HG02840 (cell line): ENCODE results near the gene CD151.

Experiments
- ATAC-seq: cut with Tn5 transposase; IDR thresholded peaks from one replicate; pipeline ENCODE4 v1.9.1; 2021; ENCODE audit warnings: mild to moderate bottlenecking, moderate library complexity, moderate number of reproducible peaks; ENCODE audit not compliant: unreplicated experiment, low FRiP score

The CD151 gene

GRCh38 chr11:841981-842369, 9.2 kb downstream of the CD151 start:
- peak; percentile 26 for ATAC-seq

DNA sequence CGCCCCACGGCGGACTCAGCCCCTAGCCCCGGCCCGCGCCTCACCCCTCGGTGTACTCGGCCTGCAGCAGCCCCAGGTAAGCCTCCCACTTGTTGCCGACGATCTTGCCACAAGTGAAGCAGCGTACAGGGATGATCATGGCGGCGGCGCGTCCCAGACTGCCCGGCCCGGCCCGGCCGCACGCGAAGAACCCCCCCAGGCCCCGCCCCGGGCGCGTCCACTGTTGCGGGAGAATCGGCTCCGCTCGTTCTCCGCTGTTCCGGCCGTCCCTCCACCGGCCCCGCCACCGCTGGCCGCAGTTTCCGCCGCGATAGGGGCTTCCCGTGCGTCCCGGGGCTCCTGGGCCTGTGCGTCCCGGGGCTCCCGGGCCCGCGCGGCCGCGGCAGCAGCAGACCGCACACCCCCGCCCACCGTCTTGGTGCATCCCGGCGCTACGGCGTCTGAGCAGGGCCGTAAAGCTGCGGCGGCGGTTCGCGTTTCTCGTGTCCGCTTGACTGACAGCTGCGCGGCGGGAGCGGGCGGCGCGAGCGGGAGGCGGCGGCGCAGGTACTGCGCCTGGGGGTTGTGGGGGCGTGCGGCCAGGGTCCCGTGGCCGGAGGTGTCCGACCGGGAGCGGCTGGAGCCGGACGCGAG, 9.7 kb downstream of the CD151 start, which contains the start of the genes POLR2L and TSPAN4:
POLR2L (minus strand) TSS at position 160 of the 633 bp plus-strand sequence; CDS start at position 139, 21 bp downstream.
TSPAN4 (plus strand) TSS at position 483 of the 633 bp plus-strand sequence. CDS start 7,453 bp downstream, outside the sequence.
- peak; percentile 65 for ATAC-seq

DNA sequence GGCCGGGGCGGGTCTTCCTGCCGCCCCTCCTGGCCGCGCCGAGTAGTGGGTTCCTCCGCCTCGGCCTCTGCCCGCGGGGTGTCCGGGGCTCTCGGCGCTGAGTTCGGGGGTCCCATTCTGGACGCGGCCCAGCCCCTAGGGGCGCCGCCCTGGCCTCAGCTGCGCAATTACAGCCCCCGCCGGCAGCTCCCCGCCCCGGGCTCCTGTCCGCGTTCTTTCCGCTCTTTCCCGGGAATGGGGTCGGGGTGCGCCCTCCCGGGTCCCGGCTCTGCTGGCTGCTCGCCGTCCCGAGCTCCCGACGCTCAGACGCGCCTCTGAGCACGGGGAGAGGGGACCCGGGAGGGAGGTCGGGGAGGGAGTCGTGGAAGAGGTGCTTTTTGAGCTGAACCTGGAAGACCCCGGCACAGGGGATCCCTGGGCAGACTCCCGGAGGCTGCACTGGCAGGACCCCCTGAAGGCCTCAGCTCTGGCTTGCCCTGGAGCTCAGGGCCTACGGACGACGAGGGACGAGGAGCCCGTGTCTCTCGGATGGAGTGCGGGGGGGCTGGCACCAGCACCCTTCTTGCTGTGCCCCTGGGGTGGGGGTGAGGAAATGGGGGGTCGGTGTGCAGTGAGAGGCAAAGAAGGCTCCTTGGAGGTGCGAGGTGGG, 10.5 kb downstream of the CD151 start:
- peak; percentile 7 for ATAC-seq

DNA sequence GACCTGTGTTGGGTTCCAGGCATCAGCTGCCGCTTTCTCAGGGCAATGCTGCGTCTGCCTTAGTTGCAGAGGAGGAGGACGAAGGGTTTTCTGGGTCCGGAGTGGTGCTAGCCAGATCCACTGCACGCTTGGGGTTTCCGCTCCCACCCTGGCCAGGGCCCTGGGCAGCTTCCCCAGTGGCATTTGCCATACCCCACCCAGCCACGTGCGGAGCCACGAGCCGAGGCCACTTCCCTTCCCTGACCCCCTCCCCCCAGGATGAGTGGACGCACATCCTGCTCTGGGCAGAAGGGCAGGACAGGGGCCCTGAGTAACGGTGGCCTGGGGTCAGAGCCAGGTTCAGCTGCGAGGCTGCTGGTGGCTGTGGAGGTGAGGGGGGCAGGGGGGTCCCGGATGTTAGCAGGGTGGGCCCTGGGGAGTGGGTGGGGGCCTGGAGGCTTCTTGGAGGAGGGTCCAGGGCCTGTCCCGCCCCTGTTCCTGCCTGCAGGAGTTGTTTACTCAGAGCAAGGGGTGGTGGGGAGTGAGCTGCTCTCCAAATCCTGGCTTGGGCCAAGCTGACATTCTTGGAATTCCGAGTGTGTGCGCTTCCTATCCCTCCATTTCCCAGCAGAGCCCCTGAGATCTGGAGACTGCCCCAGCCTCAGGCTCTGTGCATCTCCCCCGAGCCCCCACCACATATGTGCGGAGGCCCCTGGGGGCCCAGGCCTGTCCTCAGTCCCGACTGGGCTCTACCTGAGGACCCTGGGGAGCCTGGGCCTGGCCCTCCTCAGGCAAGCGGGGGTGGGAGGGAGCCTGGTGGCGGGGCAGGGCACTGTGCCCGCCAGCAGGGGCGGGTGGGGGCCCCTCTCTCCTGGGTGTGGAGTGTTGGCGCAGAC, 11.3 kb downstream of the CD151 start:
- no peak for ATAC-seq

GRCh38 chr11:844693-845644, 12.2 kb downstream of the CD151 start:
- ATAC-seq = no peak

DNA sequence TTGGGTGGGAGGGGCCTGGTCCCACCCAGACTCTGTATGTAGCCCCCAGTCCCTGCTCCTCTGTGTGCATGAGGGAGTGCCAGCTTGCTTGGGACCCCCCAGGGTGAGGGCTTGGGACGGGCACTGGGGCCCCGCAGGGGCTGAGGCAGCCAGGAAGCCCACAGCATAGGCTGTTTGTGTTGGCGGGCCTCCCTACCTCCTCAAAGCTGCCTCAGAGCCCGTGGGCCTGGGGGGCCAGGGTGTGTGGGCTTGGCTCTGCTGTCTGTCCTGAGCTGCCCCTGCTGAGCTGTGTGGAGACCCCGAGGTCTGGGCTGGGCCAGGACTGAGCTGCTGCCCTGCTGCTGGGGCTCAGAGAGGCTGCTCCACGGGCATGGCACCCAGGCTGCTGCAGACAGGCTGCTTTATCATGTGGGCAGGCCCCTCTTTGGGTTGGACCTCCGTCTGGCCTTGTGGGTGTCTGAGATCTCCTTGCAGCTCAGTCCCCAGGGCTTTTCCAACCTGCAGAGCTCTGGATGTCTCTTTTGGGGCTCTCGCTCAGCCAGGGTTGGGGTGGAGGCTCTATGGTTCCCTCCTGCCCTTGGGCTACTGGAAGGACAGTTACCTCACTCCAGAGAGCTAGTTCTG, 13.2 kb downstream of the CD151 start:
- no peak for ATAC-seq

DNA sequence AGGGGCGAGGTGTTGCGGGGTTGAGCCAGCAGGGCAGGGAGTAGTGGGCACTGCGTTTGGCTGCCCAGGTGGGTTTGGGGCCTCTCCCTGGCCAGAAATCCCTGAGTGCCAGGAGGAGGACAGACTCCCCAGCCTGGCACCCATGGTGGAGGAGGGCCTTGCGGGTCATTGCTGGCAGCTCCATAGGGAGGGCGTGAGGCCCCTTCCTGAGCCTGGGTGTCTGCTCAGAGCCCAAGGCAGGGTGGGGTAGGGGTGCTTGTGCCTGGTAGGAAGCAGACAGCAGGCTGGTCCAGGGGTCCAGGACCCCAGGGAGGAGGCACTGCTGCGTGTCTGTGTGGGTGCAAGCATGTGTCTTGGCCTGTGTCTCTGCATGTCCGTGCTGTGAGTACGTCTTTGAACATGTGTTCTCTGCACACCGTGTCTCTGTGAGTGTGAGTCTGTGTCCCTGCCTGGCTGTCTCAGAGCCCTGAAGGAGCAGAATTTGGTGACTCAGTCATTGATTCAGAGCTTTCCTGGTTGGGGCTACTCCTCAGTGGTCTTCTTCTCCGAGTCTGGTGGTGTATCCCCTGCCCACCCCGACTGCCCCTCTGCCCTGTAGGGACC, 13.8 kb downstream of the CD151 start:
- ATAC-seq = no peak

DNA sequence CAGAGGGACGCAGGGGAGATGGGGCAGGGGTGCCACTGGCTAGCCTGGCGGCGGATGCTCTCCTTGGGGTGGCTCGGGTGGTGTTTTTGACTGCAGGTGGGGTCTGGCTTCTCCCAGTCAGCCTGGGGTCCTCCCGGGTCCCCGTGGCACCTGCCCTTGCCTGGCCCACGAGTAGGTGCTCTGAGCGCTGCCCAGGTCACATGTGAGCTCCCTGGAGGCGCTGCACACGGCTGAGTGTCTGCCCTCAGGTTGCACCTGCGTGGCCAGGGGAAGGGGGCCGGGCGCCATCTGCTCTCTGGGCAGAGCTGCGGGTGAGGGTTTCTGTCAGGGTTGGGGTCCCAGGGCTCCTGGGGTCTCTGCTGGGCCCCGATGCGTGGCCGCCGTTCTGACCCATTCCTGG, 15.1 kb downstream of the CD151 start:
- no peak for ATAC-seq

DNA sequence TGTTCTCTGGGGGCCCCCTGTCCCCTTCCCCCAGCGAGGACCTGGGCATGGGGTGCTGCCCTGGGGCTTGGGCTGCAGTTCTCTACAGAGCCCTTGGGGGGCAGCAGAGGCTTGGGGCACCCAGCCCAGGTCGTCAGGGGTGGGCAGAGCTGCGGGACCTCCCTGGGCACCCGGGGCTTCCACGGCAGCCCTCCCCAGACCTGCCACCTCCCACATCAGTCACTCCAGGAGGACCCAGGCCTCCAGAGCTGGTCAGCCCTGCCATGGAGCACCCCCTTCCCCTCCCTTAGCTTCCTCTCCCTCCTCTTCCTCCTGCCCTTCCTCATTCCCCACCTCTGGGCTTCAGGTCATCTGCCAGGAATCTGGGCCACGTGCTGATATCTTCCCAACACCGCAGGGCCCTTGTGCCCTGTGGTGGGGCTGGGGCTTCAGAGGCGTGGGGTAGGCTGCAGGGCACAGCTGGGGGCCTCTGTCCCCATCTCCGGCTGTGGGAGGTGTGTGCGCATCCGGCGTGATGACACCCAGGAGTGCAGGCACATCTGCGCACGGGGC, 15.7 kb downstream of the CD151 start:
- ATAC-seq = no peak

- no peak for ATAC-seq
These were observed 16.5 kb downstream of the CD151 start for GRCh38 chr11:849104-849824.

- no peak for ATAC-seq
These were observed 17.4 kb downstream of the CD151 start for GRCh38 chr11:849951-850774.

DNA sequence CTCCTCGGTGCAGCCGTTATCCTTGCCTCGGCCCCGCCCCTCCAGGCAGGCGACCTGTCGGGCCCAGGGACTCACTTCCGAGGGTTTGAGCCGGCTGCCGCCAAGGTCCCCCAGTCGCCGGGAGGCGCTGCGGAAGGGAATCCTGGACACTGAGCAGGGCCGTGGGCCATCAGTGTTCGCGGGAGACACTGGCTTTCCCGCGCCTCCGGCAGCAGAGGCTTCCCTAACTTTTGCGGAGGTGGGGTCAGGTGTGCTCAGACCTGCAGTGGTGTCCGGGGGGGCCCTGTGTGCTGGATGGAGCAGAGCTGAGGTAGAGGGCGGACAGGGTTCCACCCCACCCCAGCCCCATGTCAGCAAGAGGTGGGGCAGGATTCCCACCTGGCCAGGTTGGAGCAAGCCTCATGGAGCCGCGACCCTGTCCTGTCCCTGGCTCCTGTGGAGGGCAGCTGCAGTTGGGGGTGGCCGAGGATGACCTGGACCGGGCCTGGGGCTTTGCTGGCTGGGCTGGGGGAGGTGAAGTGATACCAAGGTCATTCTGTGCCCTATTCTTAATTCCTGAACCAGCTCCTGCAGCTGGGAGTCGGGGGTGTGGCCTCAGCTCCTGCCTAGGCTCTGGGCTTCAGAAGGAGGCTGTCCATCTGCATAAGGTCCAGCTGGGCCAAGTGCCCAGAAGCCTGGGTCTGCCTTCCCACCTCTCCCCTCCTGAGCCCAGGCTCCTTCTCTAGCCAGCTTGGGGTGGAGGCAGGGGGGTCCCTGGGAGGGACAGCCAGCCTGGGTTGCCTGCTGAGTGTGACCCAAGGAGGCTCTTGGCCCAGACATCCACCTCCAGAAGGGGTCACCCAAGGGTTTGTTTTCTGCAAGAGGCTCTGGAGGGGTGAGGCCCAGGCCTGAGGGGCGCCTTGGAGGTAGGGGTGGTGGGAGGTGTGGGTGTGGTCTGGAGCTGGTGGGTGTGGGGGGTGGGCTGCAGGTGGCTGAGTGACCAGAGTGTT, 18.3 kb downstream of the CD151 start:
- ATAC-seq = no peak

DNA sequence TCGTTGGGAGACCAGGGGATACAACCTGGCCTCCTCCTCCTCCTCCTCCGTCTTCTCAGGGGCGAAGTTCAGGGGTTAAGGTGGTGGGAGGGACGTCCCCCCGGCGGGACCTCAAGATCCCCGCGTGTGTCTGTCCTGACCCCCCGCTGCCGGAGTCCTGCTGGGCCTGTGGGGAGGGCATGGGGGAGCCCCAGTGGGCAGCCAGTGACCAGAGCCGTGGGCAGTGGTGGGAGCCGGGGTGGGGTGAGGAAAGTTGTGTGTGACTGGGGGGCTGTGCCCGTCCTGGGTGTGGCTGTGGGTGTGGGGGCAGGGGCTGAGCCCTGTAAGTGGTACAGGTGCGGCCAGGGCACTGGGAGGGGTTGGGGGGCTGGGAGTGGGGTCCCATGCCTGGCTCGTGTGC, 20.0 kb downstream of the CD151 start:
- ATAC-seq = no peak

GRCh38 chr11:853682-854448, 21.1 kb downstream of the CD151 start:
- no peak for ATAC-seq

DNA sequence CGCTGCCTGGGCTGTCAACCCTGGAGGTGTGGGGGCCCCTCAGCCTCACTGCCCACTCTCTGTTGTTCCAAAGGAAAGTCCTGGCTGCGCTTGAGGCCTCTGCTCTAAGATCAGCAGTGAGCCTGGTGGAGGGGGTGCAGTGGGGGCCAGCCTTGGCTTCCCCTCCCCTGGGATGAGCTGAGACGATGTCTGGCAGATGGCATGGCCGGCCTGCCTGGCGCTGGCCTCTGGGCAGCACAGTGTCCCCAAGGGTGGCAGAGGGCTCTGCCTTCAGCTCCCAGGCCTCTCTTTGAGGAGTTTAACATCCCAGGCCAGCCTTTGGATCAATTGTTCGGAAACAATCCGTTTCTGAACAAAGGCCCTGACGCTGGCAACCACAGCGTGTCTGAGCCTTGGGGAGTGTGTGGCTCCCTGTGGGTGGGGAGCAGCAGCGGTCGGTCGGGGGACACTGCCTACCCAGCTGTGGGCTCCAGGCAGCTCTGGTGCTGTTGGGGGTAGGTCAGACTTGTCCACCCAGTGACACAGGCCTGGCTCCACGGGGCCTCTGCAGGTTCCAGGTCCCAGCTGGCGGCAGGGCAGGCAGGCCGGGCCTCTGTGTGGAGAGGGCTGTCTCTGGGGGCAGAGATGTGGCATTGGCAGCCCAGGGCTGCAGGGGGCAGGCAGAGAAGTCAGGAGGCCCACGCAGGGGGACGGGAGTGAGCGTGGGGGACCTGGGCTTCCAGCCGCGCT, 22.0 kb downstream of the CD151 start:
- ATAC-seq = no peak
